ENCODE measurements around the gene C11orf16. TPM values are rescaled to one million over a fixed set of nuclear protein-coding genes. Genes with fewer than 3 reads are reported as not detected.

C11orf16 gene
- total and polyA plus RNA-seq, 9 of the 15 experiments (the other 6 are each of a cell fraction or from before 2014, with no cell fraction given), result not detected

DNA sequence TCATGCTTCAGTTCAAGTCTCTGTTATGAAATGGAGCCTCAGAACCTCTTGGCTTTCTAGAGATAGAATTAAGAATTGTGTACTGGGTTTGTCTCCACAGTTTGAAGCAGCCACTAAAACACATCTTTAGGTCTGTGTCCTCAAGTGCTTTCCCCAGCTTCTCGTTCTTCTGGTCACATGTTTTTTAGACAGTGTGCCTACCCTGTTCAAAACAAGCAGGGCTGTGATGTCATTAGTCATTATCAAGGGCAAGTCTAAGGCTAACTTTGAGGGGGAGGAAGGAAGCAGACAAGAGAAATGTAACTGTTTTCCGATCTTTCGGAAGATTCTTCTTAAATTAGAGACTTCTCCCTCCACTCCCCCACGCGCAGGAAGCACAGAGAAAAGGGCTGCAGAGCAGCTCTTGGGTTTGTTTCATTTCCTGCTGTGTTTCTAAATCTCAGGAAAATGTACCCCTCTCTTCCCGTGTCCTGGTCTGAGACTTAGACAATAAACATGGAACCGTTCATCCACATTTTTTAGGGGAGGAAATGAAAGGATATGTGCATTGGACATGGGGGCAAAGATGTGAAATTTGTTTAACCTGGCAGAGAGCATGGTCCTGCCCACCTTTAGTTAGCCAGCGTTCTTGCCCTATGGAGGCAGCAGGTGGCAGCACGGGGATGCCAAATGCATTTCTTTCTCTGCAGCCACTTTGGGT, 18.6 kb downstream of the C11orf16 start (continued):
- TF ChIP-seq RNF2 (IDR thresholded peaks at IDR 0.05), result peak; percentile 62; the same call in 1 of the 2 replicates
- TF ChIP-seq TEAD1 (CRISPR knock-in tag; IDR thresholded peaks at IDR 0.05), result peak in 1 of 2 experiments; percentile 6; a peak in 1 of 4 replicates
- TF ChIP-seq ZNF224 (CRISPR knock-in tag; IDR thresholded peaks at IDR 0.05), result no peak
- TF ChIP-seq PURB (CRISPR knock-in tag; IDR thresholded peaks at IDR 0.05; ENCODE audit: low read depth), result no peak
- peak; percentile 37 to 85; a peak in 2 of 4 replicates for TF ChIP-seq FOXK2 (conservative IDR thresholded peaks at IDR 0.05 in 1 of 2, IDR thresholded peaks at IDR 0.05 in 1 of 2; ENCODE audit: low read depth in 2 of 2)
- TF ChIP-seq, protein P1, sequence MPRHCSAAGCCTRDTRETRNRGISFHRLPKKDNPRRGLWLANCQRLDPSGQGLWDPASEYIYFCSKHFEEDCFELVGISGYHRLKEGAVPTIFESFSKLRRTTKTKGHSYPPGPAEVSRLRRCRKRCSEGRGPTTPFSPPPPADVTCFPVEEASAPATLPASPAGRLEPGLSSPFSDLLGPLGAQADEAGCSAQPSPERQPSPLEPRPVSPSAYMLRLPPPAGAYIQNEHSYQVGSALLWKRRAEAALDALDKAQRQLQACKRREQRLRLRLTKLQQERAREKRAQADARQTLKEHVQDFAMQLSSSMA (CRISPR knock-in tag; IDR thresholded peaks at IDR 0.05), result no peak
- TF ChIP-seq HDAC8 (tag; IDR thresholded peaks at IDR 0.05), result no peak
- TF ChIP-seq ZFPM2 (CRISPR knock-in tag; IDR thresholded peaks at IDR 0.05), result no peak
- no peak for TF ChIP-seq ZNF184 (CRISPR knock-in tag; IDR thresholded peaks at IDR 0.05)
- TF ChIP-seq MCM5 (IDR thresholded peaks at IDR 0.05; ENCODE audit: low read depth), result no peak
- TF ChIP-seq MEF2A (IDR thresholded peaks at IDR 0.05; ENCODE audit: control insufficient read depth, low read depth, low read length), result no peak
- no peak for TF ChIP-seq SPI1 (IDR thresholded peaks at IDR 0.05; ENCODE audit: borderline replicate concordance, low read depth, low read length)
- no peak for TF ChIP-seq ZSCAN32 (CRISPR knock-in tag; IDR thresholded peaks at IDR 0.05)
- TF ChIP-seq, protein P2, sequence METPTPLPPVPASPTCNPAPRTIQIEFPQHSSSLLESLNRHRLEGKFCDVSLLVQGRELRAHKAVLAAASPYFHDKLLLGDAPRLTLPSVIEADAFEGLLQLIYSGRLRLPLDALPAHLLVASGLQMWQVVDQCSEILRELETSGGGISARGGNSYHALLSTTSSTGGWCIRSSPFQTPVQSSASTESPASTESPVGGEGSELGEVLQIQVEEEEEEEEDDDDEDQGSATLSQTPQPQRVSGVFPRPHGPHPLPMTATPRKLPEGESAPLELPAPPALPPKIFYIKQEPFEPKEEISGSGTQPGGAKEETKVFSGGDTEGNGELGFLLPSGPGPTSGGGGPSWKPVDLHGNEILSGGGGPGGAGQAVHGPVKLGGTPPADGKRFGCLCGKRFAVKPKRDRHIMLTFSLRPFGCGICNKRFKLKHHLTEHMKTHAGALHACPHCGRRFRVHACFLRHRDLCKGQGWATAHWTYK (CRISPR knock-in tag; IDR thresholded peaks at IDR 0.05), result no peak
- no peak for TF ChIP-seq RFX5 (IDR thresholded peaks at IDR 0.05; ENCODE audit: low read depth, low read length)
- no peak for TF ChIP-seq SMAD3 (CRISPR knock-in tag; conservative IDR thresholded peaks at IDR 0.05)
- peak; percentile 58 for TF ChIP-seq EGR1 (conservative IDR thresholded peaks at IDR 0.05)
- TF ChIP-seq, protein P3, sequence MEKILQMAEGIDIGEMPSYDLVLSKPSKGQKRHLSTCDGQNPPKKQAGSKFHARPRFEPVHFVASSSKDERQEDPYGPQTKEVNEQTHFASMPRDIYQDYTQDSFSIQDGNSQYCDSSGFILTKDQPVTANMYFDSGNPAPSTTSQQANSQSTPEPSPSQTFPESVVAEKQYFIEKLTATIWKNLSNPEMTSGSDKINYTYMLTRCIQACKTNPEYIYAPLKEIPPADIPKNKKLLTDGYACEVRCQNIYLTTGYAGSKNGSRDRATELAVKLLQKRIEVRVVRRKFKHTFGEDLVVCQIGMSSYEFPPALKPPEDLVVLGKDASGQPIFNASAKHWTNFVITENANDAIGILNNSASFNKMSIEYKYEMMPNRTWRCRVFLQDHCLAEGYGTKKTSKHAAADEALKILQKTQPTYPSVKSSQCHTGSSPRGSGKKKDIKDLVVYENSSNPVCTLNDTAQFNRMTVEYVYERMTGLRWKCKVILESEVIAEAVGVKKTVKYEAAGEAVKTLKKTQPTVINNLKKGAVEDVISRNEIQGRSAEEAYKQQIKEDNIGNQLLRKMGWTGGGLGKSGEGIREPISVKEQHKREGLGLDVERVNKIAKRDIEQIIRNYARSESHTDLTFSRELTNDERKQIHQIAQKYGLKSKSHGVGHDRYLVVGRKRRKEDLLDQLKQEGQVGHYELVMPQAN (IDR thresholded peaks at IDR 0.05; ENCODE audit: borderline replicate concordance), result no peak
- no peak for TF ChIP-seq MIER1 (IDR thresholded peaks at IDR 0.05; ENCODE audit: low read depth)
- no peak for TF ChIP-seq ZNF197 (CRISPR knock-in tag; IDR thresholded peaks at IDR 0.05; ENCODE audit: low read depth)
- TF ChIP-seq FOSL1 (tag; conservative IDR thresholded peaks at IDR 0.05), result peak; percentile 38; the same call in 1 of the 2 replicates
- no peak for TF ChIP-seq SMAD2 (IDR thresholded peaks at IDR 0.05; ENCODE audit: low read depth, low read length)
- no peak for TF ChIP-seq CC2D1A (IDR thresholded peaks at IDR 0.05)
- TF ChIP-seq, protein P4, sequence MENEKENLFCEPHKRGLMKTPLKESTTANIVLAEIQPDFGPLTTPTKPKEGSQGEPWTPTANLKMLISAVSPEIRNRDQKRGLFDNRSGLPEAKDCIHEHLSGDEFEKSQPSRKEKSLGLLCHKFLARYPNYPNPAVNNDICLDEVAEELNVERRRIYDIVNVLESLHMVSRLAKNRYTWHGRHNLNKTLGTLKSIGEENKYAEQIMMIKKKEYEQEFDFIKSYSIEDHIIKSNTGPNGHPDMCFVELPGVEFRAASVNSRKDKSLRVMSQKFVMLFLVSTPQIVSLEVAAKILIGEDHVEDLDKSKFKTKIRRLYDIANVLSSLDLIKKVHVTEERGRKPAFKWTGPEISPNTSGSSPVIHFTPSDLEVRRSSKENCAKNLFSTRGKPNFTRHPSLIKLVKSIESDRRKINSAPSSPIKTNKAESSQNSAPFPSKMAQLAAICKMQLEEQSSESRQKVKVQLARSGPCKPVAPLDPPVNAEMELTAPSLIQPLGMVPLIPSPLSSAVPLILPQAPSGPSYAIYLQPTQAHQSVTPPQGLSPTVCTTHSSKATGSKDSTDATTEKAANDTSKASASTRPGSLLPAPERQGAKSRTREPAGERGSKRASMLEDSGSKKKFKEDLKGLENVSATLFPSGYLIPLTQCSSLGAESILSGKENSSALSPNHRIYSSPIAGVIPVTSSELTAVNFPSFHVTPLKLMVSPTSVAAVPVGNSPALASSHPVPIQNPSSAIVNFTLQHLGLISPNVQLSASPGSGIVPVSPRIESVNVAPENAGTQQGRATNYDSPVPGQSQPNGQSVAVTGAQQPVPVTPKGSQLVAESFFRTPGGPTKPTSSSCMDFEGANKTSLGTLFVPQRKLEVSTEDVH (IDR thresholded peaks at IDR 0.05; ENCODE audit: low read depth, partially characterized antibody), result no peak

Measured in K562 (cell line).